Osteocyte (in vitro differentiated cells): ENCODE measurements around the gene SMO. TPM values are rescaled to one million over a fixed set of nuclear protein-coding genes. Genes with fewer than 3 reads are reported as not detected.

Experiments
- DNase-seq: peaks from one replicate; pipeline ENCODE4 v3.0.0; 2021; ENCODE audit warnings: mixed read lengths; ENCODE audit not compliant: unreplicated experiment; ENCODE audit errors: extremely low spot score
- H3K27ac Mint-ChIP-seq: one replicate; pipeline ENCODE4 v1.8.0; 2021; ENCODE audit warnings: mild to moderate bottlenecking, mixed read lengths; ENCODE audit not compliant: unreplicated experiment
- H3K27me3 Mint-ChIP-seq: one replicate; pipeline ENCODE4 v1.8.0; 2021; ENCODE audit warnings: mixed read lengths; ENCODE audit not compliant: unreplicated experiment
- H3K36me3 Mint-ChIP-seq: one replicate; pipeline ENCODE4 v1.8.0; 2021; ENCODE audit warnings: mixed read lengths; ENCODE audit not compliant: unreplicated experiment
- H3K4me1 Mint-ChIP-seq: one replicate; pipeline ENCODE4 v1.8.0; 2021; ENCODE audit warnings: mixed read lengths; ENCODE audit not compliant: unreplicated experiment
- H3K4me3 Mint-ChIP-seq: one replicate; pipeline ENCODE4 v1.8.0; 2021; ENCODE audit warnings: mild to moderate bottlenecking, moderate library complexity, mixed read lengths; ENCODE audit not compliant: unreplicated experiment
- H3K9me3 Mint-ChIP-seq: one replicate; pipeline ENCODE4 v1.8.0; 2021; ENCODE audit warnings: mixed read lengths; ENCODE audit not compliant: unreplicated experiment
- CTCF ChIP-seq: fragments of 200-600 bp; sonication (generic); IDR thresholded peaks from 2 replicates; pipeline ENCODE4 v1.5.0; 2021; ENCODE audit warnings: antibody characterized with exemption, mild to moderate bottlenecking, moderate library complexity
- total RNA-seq: library from RNA; stranded (reverse); gene quantifications from 2 replicates; pipeline ENCODE4 v1.2.1, GENCODE V29; 2021

SMO gene
- total RNA-seq, 1 donor from 2014 or later: 41.6 TPM

- no peak overlapping the region for H3K4me3 Mint-ChIP-seq
- TF ChIP-seq CTCF: no peak
- no peaks in the 10 kb centered on the region for H3K27me3 Mint-ChIP-seq
- peaks cover 19% of the 10 kb centered on the region for H3K36me3 Mint-ChIP-seq
- no peaks in the 10 kb centered on the region for H3K9me3 Mint-ChIP-seq
- H3K27ac Mint-ChIP-seq: no peak overlapping the region
- peaks cover 3% of the 10 kb centered on the region for H3K4me1 Mint-ChIP-seq
- DNase-seq: no peak
Observed at GRCh38 chr7:129209067-129209926, 20.9 kb downstream of the SMO start.

- TF ChIP-seq CTCF: peak; percentile 89
- Mint-ChIP-seq H3K4me1 (peaks cover 3% of the 10 kb centered on the region), H3K27me3 (no peaks in the 10 kb centered on the region), H3K9me3 (no peaks in the 10 kb centered on the region), H3K27ac (no peak overlapping the region), H3K4me3 (no peak overlapping the region), H3K36me3 (peaks cover 19% of the 10 kb centered on the region)
- peak; percentile 91 for DNase-seq
Observed at GRCh38 chr7:129210256-129210988, 22.0 kb downstream of the SMO start.

GRCh38 chr7:129210989-129211312, 22.5 kb downstream of the SMO start:
- no peak for DNase-seq
- Mint-ChIP-seq H3K4me1 (peaks cover 3% of the 10 kb centered on the region), H3K4me3 (no peak overlapping the region), H3K9me3 (no peaks in the 10 kb centered on the region), H3K36me3 (peaks cover 19% of the 10 kb centered on the region), H3K27ac (no peak overlapping the region), H3K27me3 (no peaks in the 10 kb centered on the region)
- TF ChIP-seq CTCF: no peak

GRCh38 chr7:129212126-129212525, 23.7 kb downstream of the SMO start:
- Mint-ChIP-seq H3K4me3 (no peak overlapping the region), H3K4me1 (peaks cover 3% of the 10 kb centered on the region), H3K9me3 (no peaks in the 10 kb centered on the region), H3K27ac (no peak overlapping the region), H3K36me3 (peaks cover 19% of the 10 kb centered on the region), H3K27me3 (no peaks in the 10 kb centered on the region)
- TF ChIP-seq CTCF: no peak
- DNase-seq: no peak

- Mint-ChIP-seq H3K27me3 (no peaks in the 10 kb centered on the region), H3K9me3 (no peaks in the 10 kb centered on the region), H3K4me3 (no peak overlapping the region), H3K4me1 (peaks cover 3% of the 10 kb centered on the region), H3K27ac (no peak overlapping the region), H3K36me3 (peaks cover 19% of the 10 kb centered on the region)
- DNase-seq: no peak
- TF ChIP-seq CTCF: no peak
Observed at GRCh38 chr7:129212596-129212995, 24.2 kb downstream of the SMO start.
